Upper lobe of left lung (tissue), 4 donors: ENCODE measurements around the gene WDR48.

Experiments
- EP300 ChIP-seq, 4 donors: sonication (generic); formaldehyde crosslinking; IDR thresholded peaks; one replicate each; pipeline ENCODE4 v1.5.1; 2017; ENCODE audit warnings: antibody characterized with exemption in 4 of 4, control low read depth in 2 of 4
- POLR2A ChIP-seq, 4 donors: fragments of 450-650 bp; IDR thresholded peaks; one replicate each; pipeline ENCODE4 v1.5.1; 2016 to 2017; ENCODE audit warnings: antibody characterized with exemption in 4 of 4, mild to moderate bottlenecking in 2 of 4
- POLR2AphosphoS5 ChIP-seq, 2 donors: sonication (generic); formaldehyde crosslinking; IDR thresholded peaks; one replicate each; pipeline ENCODE4 v1.5.1; 2017; ENCODE audit warnings: antibody characterized with exemption in 2 of 2
- TF ChIP-seq, protein P1 (sequence below), 6 experiments: fragments of 450-650 bp in 4 of 6; fragments of 200-600 bp in 2 of 6; sonication (generic) in 2 of 6; IDR thresholded peaks; one replicate each; pipeline ENCODE4 v1.5.1; 2016 to 2019; ENCODE audit warnings: antibody characterized with exemption in 6 of 6

GRCh38 chr3:39086144-39086543 lies 34.3 kb downstream of the WDR48 start:
- TF ChIP-seq, protein P1, sequence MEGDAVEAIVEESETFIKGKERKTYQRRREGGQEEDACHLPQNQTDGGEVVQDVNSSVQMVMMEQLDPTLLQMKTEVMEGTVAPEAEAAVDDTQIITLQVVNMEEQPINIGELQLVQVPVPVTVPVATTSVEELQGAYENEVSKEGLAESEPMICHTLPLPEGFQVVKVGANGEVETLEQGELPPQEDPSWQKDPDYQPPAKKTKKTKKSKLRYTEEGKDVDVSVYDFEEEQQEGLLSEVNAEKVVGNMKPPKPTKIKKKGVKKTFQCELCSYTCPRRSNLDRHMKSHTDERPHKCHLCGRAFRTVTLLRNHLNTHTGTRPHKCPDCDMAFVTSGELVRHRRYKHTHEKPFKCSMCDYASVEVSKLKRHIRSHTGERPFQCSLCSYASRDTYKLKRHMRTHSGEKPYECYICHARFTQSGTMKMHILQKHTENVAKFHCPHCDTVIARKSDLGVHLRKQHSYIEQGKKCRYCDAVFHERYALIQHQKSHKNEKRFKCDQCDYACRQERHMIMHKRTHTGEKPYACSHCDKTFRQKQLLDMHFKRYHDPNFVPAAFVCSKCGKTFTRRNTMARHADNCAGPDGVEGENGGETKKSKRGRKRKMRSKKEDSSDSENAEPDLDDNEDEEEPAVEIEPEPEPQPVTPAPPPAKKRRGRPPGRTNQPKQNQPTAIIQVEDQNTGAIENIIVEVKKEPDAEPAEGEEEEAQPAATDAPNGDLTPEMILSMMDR (IDR thresholded peaks at IDR 0.05), result no peak
- no peak for TF ChIP-seq POLR2A (IDR thresholded peaks at IDR 0.05)
- TF ChIP-seq EP300 (IDR thresholded peaks at IDR 0.05), result no peak
- TF ChIP-seq POLR2AphosphoS5 (IDR thresholded peaks at IDR 0.05), result no peak
